ENCODE measurements around the gene FRY.
A peak's percentile ranks its signal among the peaks of the same experiment; 100 is the strongest.

FRY gene

GRCh38 chr13:32316501-32316900 is 284.9 kb downstream of the FRY start:
- H3K36me3 Mint-ChIP-seq = peaks cover 2% of the 10 kb centered on the region
- H3K4me3 Mint-ChIP-seq = peak overlapping the region; percentile 27
- no peaks in the 10 kb centered on the region for H3K9me3 Mint-ChIP-seq
- DNase-seq (ENCODE audit: low spot score in 2 of 2) (no peak), ATAC-seq (ENCODE audit: low read depth) (no peak)
- H3K27ac Mint-ChIP-seq = no peak overlapping the region
- no peaks in the 10 kb centered on the region for H3K27me3 Mint-ChIP-seq
- H3K4me1 Mint-ChIP-seq = peaks cover 3% of the 10 kb centered on the region

DNA sequence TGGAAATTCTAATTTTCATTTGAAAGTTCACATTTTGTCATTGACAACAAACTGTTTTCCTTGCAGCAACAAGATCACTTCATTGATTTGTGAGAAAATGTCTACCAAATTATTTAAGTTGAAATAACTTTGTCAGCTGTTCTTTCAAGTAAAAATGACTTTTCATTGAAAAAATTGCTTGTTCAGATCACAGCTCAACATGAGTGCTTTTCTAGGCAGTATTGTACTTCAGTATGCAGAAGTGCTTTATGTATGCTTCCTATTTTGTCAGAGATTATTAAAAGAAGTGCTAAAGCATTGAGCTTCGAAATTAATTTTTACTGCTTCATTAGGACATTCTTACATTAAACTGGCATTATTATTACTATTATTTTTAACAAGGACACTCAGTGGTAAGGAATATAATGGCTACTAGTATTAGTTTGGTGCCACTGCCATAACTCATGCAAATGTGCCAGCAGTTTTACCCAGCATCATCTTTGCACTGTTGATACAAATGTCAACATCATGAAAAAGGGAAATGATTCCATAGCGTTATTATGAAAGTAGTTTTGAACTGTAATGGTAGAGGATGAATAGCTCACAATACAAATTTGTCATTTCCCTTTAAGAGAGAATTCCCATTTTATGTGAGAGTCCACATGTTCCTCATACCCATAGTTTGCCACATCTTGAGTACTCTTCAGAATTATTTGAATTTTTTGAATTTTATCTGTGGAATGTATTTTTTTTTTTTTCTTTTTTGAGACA is 286.3 kb downstream of the FRY start:
- no peak overlapping the region for H3K27ac Mint-ChIP-seq
- no peaks in the 10 kb centered on the region for H3K27me3 Mint-ChIP-seq
- no peaks in the 10 kb centered on the region for H3K9me3 Mint-ChIP-seq
- peaks cover 3% of the 10 kb centered on the region for H3K4me1 Mint-ChIP-seq
- ATAC-seq (ENCODE audit: low read depth) (no peak), DNase-seq (ENCODE audit: low spot score in 2 of 2) (no peak)
- no peak overlapping the region for H3K4me3 Mint-ChIP-seq
- H3K36me3 Mint-ChIP-seq = peaks cover 2% of the 10 kb centered on the region

- H3K9me3 Mint-ChIP-seq = no peaks in the 10 kb centered on the region
- H3K4me1 Mint-ChIP-seq = peaks cover 3% of the 10 kb centered on the region
- H3K27ac Mint-ChIP-seq = no peak overlapping the region
- ATAC-seq (ENCODE audit: low read depth) (no peak), DNase-seq (ENCODE audit: low spot score in 2 of 2) (no peak)
- H3K4me3 Mint-ChIP-seq = no peak overlapping the region
- H3K27me3 Mint-ChIP-seq = no peaks in the 10 kb centered on the region
- peaks cover 5% of the 10 kb centered on the region for H3K36me3 Mint-ChIP-seq
Measured at GRCh38 chr13:32320528-32320927, 289.0 kb downstream of the FRY start.

- H3K27me3 Mint-ChIP-seq = no peaks in the 10 kb centered on the region
- DNase-seq (ENCODE audit: low spot score in 2 of 2) (no peak), ATAC-seq (ENCODE audit: low read depth) (no peak)
- H3K4me1 Mint-ChIP-seq = no peaks in the 10 kb centered on the region
- H3K9me3 Mint-ChIP-seq = no peaks in the 10 kb centered on the region
- no peak overlapping the region for H3K4me3 Mint-ChIP-seq
- H3K27ac Mint-ChIP-seq = no peak overlapping the region
- H3K36me3 Mint-ChIP-seq = peaks cover 5% of the 10 kb centered on the region
Measured at GRCh38 chr13:32323912-32324311, 292.3 kb downstream of the FRY start.

DNA sequence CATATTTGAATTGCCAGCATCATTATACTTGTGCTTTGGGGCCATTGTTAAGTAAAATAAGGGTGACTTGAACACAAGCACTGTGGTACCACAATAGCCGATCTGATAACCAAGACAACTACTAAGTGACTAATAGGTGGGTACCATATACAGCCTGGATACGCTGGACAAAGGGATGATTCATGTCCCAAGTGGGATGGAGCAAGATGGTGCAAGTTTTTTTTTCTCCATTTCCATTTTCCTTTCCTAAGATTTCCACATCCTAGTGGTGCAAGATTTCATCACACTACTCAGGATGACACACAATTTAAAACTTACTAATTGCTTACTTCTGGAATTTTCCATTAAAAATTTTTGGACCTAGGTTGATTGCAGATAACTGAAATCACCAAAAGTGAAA is 298.9 kb downstream of the FRY start:
- Mint-ChIP-seq H3K27me3 (no peaks in the 10 kb centered on the region), H3K4me3 (no peak overlapping the region), H3K4me1 (no peaks in the 10 kb centered on the region), H3K9me3 (peaks cover 2% of the 10 kb centered on the region), H3K36me3 (peaks cover 19% of the 10 kb centered on the region), H3K27ac (no peak overlapping the region)
- ATAC-seq (ENCODE audit: low read depth) = no peak
- no peak for DNase-seq (ENCODE audit: low spot score in 2 of 2)

DNA sequence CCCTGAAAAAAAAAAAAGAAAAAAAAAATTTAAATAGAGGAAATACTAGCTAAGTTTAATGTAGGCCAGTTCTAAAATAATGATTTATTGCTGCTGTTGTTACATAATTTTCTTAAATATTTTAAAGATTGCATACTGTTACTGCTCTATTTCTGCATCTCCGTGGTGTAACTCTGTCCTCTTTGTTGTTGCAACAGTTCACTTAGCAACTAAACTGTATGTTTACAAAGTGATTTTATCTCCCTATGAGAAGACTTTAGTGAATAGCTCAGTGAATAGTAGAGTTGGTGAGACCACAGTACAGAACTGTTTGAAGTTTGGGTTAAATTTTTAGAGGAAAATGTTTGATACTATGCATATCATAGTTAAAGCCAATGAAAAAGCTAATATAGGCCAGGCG is 303.1 kb downstream of the FRY start:
- Mint-ChIP-seq H3K9me3 (peaks cover 2% of the 10 kb centered on the region), H3K4me1 (no peaks in the 10 kb centered on the region), H3K36me3 (peaks cover 30% of the 10 kb centered on the region), H3K27ac (no peak overlapping the region), H3K27me3 (no peaks in the 10 kb centered on the region), H3K4me3 (no peak overlapping the region)
- DNase-seq (ENCODE audit: low spot score in 2 of 2) (no peak), ATAC-seq (ENCODE audit: low read depth) (no peak)

- Mint-ChIP-seq H3K36me3 (peaks cover 10% of the 10 kb centered on the region), H3K4me1 (no peaks in the 10 kb centered on the region), H3K9me3 (no peaks in the 10 kb centered on the region), H3K4me3 (no peak overlapping the region), H3K27me3 (no peaks in the 10 kb centered on the region), H3K27ac (no peak overlapping the region)
- DNase-seq (ENCODE audit: low spot score in 2 of 2) = no peak
- ATAC-seq (ENCODE audit: low read depth) = no peak
Measured at GRCh38 chr13:32340914-32341313, 309.3 kb downstream of the FRY start.

- no peaks in the 10 kb centered on the region for H3K4me1 Mint-ChIP-seq
- H3K27me3 Mint-ChIP-seq = no peaks in the 10 kb centered on the region
- H3K27ac Mint-ChIP-seq = no peak overlapping the region
- no peaks in the 10 kb centered on the region for H3K9me3 Mint-ChIP-seq
- ATAC-seq (ENCODE audit: low read depth) (no peak), DNase-seq (ENCODE audit: low spot score in 2 of 2) (no peak)
- peaks cover 10% of the 10 kb centered on the region for H3K36me3 Mint-ChIP-seq
- H3K4me3 Mint-ChIP-seq = no peak overlapping the region
Measured at GRCh38 chr13:32347651-32348050, 316.1 kb downstream of the FRY start.

Measured in memory B cell (primary cell).